Stimulated activated CD8-positive, alpha-beta memory T cell treated with anti-CD3 and anti-CD28 coated beads, Interleukin-4, amount 100 ng/mL, for 24 hours (primary cell): Measurements from ENCODE around the gene USP17L15.
"Not testable (repeated sequence)": the region's sequence is repeated elsewhere in the genome, so short reads cannot be mapped to it uniquely, and the experiment has no call there.

Source experiments
- DNase-seq: peaks from one replicate; pipeline ENCODE4 v3.0.0-alpha.2; 2020; ENCODE audit warnings: low read depth

The USP17L15 gene

GRCh38 chr4:9234085-9234484 is at the start of gene USP17L15:
Gene USP17L15, plus strand, starts transcription at chr4:9234385. Its CDS starts 0 bp downstream, at chr4:9234385.
- not testable (repeated sequence) for DNase-seq

GRCh38 chr4:9210357-9210756 is 23.8 kb upstream of the USP17L15 start, which contains the start of gene USP17L10:
Gene USP17L10, plus strand, starts transcription at chr4:9210657. Its CDS starts 0 bp downstream, at chr4:9210657.
- not testable (repeated sequence) for DNase-seq

GRCh38 chr4:9214701-9215100 is 19.5 kb upstream of the USP17L15 start:
- DNase-seq: not testable (repeated sequence)

GRCh38 chr4:9215105-9215504 is 19.1 kb upstream of the USP17L15 start, which contains the start of gene USP17L11:
Gene USP17L11, plus strand, starts transcription at chr4:9215405. Its CDS starts 0 bp downstream, at chr4:9215405.
- DNase-seq: not testable (repeated sequence)

GRCh38 chr4:9219852-9220251 is 14.3 kb upstream of the USP17L15 start, which contains the start of gene USP17L12:
Gene USP17L12, plus strand, starts transcription at chr4:9220152. Its CDS starts 0 bp downstream, at chr4:9220152.
- not testable (repeated sequence) for DNase-seq

GRCh38 chr4:9224596-9224995 is 9.6 kb upstream of the USP17L15 start, which contains the start of gene USP17L13:
Gene USP17L13, plus strand, starts transcription at chr4:9224896. Its CDS starts 0 bp downstream, at chr4:9224896.
- DNase-seq: not testable (repeated sequence)

GRCh38 chr4:9230249-9230648 is 3.9 kb upstream of the USP17L15 start:
- DNase-seq: not testable (repeated sequence)

- DNase-seq: not testable (repeated sequence)
Measured at GRCh38 chr4:9238461-9238860, 4.3 kb downstream of the USP17L15 start.

GRCh38 chr4:9243579-9243978 is 9.4 kb downstream of the USP17L15 start, which contains the start of gene USP17L17:
Gene USP17L17, plus strand, starts transcription at chr4:9243879. Its CDS starts 0 bp downstream, at chr4:9243879.
- DNase-seq: not testable (repeated sequence)

GRCh38 chr4:9247953-9248680 is 13.9 kb downstream of the USP17L15 start, which contains the start of gene USP17L18:
Gene USP17L18, plus strand, starts transcription at chr4:9248630. Its CDS starts 0 bp downstream, at chr4:9248630.
- not testable (repeated sequence) for DNase-seq

GRCh38 chr4:9253078-9253477 is 18.9 kb downstream of the USP17L15 start, which contains the start of gene USP17L19:
Gene USP17L19, plus strand, starts transcription at chr4:9253378. Its CDS starts 0 bp downstream, at chr4:9253378.
- not testable (repeated sequence) for DNase-seq

- DNase-seq: not testable (repeated sequence)
Measured at GRCh38 chr4:9257824-9258223, 23.6 kb downstream of the USP17L15 start, which contains the start of gene USP17L20. Gene USP17L20, plus strand, starts transcription at chr4:9258124. Its CDS starts 0 bp downstream, at chr4:9258124.

- not testable (repeated sequence) for DNase-seq
Measured at GRCh38 chr4:9262572-9262971, 28.4 kb downstream of the USP17L15 start, which contains the start of gene USP17L21. Gene USP17L21, plus strand, starts transcription at chr4:9262872. Its CDS starts 0 bp downstream, at chr4:9262872.

GRCh38 chr4:9267319-9267718 is 33.1 kb downstream of the USP17L15 start, which contains the start of gene USP17L22:
Gene USP17L22, plus strand, starts transcription at chr4:9267619. Its CDS starts 0 bp downstream, at chr4:9267619.
- DNase-seq: not testable (repeated sequence)

GRCh38 chr4:9271719-9272118 is 37.5 kb downstream of the USP17L15 start:
- DNase-seq: not testable (repeated sequence)
